ENCODE measurements around the gene PLIN1. TPM values are rescaled to one million over a fixed set of nuclear protein-coding genes. Genes with fewer than 3 reads are reported as not detected.

PLIN1 gene
- total RNA-seq, 4 donors from 2014 or later: 5.9 to 30.9 (median 15.0) TPM

- WGBS, 2 donors: 2% methylated on average over 60 to 83 of the region's 87 CpGs
- peak in 1 of 2 donors; percentile 86 for DNase-seq (ENCODE audit: low spot score in 2 of 2)
- intact Hi-C loops (cut with DNase I; ENCODE audit: low total_unique reads): no loop called here
Measured at GRCh38 chr15:89654847-89655805, 24.0 kb downstream of the PLIN1 start, which contains the start of gene KIF7. Gene KIF7, minus strand, starts transcription at chr15:89655467. Its CDS starts 2,537 bp downstream, at chr15:89652930.

GRCh38 chr15:89654301-89654761 is 24.8 kb downstream of the PLIN1 start:
- no peak overlapping the region for H3K4me3 ChIP-seq (ENCODE audit: low read depth, poor library complexity, severe bottlenecking)
- intact Hi-C loops (cut with DNase I; ENCODE audit: low total_unique reads): no loop called here
- TF ChIP-seq POLR2A (IDR thresholded peaks at IDR 0.05) (no peak), CTCF (IDR thresholded peaks at IDR 0.05) (no peak)
- WGBS, 2 donors: 38 to 46% methylated on average over 14 of the region's 14 CpGs
- no peak for DNase-seq (ENCODE audit: low spot score in 2 of 2)

More at GRCh38 chr15:89654847-89655805, 24.0 kb downstream of the PLIN1 start, which contains the start of gene KIF7:
- TF ChIP-seq CTCF (IDR thresholded peaks at IDR 0.05) (no peak), POLR2A (IDR thresholded peaks at IDR 0.05) (no peak)
- H3K4me3 ChIP-seq (ENCODE audit: low read depth, poor library complexity, severe bottlenecking): peak within 1 kb of the TSS; percentile 13

GRCh38 chr15:89653578-89653977 is 25.6 kb downstream of the PLIN1 start:
- intact Hi-C loops (cut with DNase I; ENCODE audit: low total_unique reads): no loop called here
- 93 to 96% methylated on average over 2 of the region's 2 CpGs for WGBS, 2 donors
- no peak overlapping the region for H3K4me3 ChIP-seq (ENCODE audit: low read depth, poor library complexity, severe bottlenecking)
- DNase-seq (ENCODE audit: low spot score in 2 of 2): no peak
- TF ChIP-seq POLR2A (IDR thresholded peaks at IDR 0.05) (no peak), CTCF (IDR thresholded peaks at IDR 0.05) (no peak)

GRCh38 chr15:89652666-89653065 is 26.5 kb downstream of the PLIN1 start:
- no peak for DNase-seq (ENCODE audit: low spot score in 2 of 2)
- H3K4me3 ChIP-seq (ENCODE audit: low read depth, poor library complexity, severe bottlenecking): no peak overlapping the region
- no peak for TF ChIP-seq CTCF (IDR thresholded peaks at IDR 0.05)
- WGBS, 2 donors: 86 to 93% methylated on average over 9 to 13 of the region's 16 CpGs
- intact Hi-C loops (cut with DNase I; ENCODE audit: low total_unique reads): no loop called here

- TF ChIP-seq CTCF (IDR thresholded peaks at IDR 0.05): no peak
- no peak overlapping the region for H3K4me3 ChIP-seq (ENCODE audit: low read depth, poor library complexity, severe bottlenecking)
- no peak for DNase-seq (ENCODE audit: low spot score in 2 of 2)
- intact Hi-C loops (cut with DNase I; ENCODE audit: low total_unique reads): no loop called here
- 69 to 89% methylated on average over 7 of the region's 7 CpGs for WGBS, 2 donors
Measured at GRCh38 chr15:89652131-89652530, 27.0 kb downstream of the PLIN1 start.

Measured in lower leg skin (tissue), 4 donors.